Measurements from ENCODE around the gene LRRC43. TPM values are rescaled to one million over a fixed set of nuclear protein-coding genes. Genes with fewer than 3 reads are reported as not detected.

Gene LRRC43
- total RNA-seq, 1 experiment from 2014 or later, result 0.46 TPM

GRCh38 chr12:122206111-122206881 is 23.4 kb downstream of the LRRC43 start:
- no peaks in the 10 kb centered on the region for H3K9me3 ChIP-seq (ENCODE audit: control insufficient read depth, low read depth, low read length)
- H2AK5ac ChIP-seq (ENCODE audit: insufficient read length, low read length), result no peak overlapping the region
- H3K9me3 Mint-ChIP-seq, result no peaks in the 10 kb centered on the region
- no peak overlapping the region for H3T11ph ChIP-seq (ENCODE audit: low read length)
- H3K27me3 ChIP-seq (ENCODE audit: insufficient read depth, low read length), result peaks cover 4% of the 10 kb centered on the region; the same call in 1 of the 2 replicates
- no peak overlapping the region for H3K9ac ChIP-seq (ENCODE audit: extremely low read depth, insufficient read length, low read length)
- H3K27ac Mint-ChIP-seq, result no peak overlapping the region
- no peak overlapping the region for H3K14ac ChIP-seq (ENCODE audit: insufficient read depth, low read length)
- H4K5ac ChIP-seq (ENCODE audit: insufficient read length, low read depth, low read length), result no peak overlapping the region
- TF ChIP-seq, protein P1, sequence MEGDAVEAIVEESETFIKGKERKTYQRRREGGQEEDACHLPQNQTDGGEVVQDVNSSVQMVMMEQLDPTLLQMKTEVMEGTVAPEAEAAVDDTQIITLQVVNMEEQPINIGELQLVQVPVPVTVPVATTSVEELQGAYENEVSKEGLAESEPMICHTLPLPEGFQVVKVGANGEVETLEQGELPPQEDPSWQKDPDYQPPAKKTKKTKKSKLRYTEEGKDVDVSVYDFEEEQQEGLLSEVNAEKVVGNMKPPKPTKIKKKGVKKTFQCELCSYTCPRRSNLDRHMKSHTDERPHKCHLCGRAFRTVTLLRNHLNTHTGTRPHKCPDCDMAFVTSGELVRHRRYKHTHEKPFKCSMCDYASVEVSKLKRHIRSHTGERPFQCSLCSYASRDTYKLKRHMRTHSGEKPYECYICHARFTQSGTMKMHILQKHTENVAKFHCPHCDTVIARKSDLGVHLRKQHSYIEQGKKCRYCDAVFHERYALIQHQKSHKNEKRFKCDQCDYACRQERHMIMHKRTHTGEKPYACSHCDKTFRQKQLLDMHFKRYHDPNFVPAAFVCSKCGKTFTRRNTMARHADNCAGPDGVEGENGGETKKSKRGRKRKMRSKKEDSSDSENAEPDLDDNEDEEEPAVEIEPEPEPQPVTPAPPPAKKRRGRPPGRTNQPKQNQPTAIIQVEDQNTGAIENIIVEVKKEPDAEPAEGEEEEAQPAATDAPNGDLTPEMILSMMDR (conservative IDR thresholded peaks at IDR 0.05), result no peak
- H4K91ac ChIP-seq (ENCODE audit: insufficient read length, low read depth, low read length), result no peak overlapping the region
- H3K79me1 ChIP-seq (ENCODE audit: insufficient read depth, low read depth, low read length, poor library complexity, severe bottlenecking), result no peaks in the 10 kb centered on the region
- no peak overlapping the region for H3K4me2 ChIP-seq (ENCODE audit: insufficient read depth, insufficient read length, low read length)
- no peak overlapping the region for H2BK12ac ChIP-seq (ENCODE audit: insufficient read length, low read depth, low read length)
- H3K4me1 ChIP-seq (ENCODE audit: insufficient read depth, low read length), result no peaks in the 10 kb centered on the region; the same call in 1 of the 2 replicates
- no peak overlapping the region for H2BK15ac ChIP-seq (ENCODE audit: low read depth, low read length)
- H4K20me1 ChIP-seq (ENCODE audit: control insufficient read depth, insufficient read depth, insufficient read length), result no peaks in the 10 kb centered on the region
- peaks cover 25 to 30% of the 10 kb centered on the region in 2 experiments for H3K4me1 Mint-ChIP-seq
- H3K56ac ChIP-seq (ENCODE audit: insufficient read length, low read depth, low read length), result no peak overlapping the region
- no peak overlapping the region for H3K4me3 Mint-ChIP-seq
- no peak overlapping the region for H3K4ac ChIP-seq (ENCODE audit: low read depth, low read length)
- no peak for DNase-seq
- peaks cover 19 to 34% (median 29%) of the 10 kb centered on the region in 3 experiments; a peak in 6 of 7 replicates for H3K36me3 Mint-ChIP-seq (ENCODE audit: insufficient read depth in 1 of 3, low read depth in 3 of 3)
- H2BK20ac ChIP-seq (ENCODE audit: low read depth, low read length, poor library complexity, severe bottlenecking), result no peak overlapping the region
- no peak overlapping the region for H3K27ac ChIP-seq (ENCODE audit: insufficient read length, low read depth, low read length)
- H3K23ac ChIP-seq (ENCODE audit: insufficient read length, low read depth, low read length), result no peak overlapping the region
- no peak overlapping the region for H2BK5ac ChIP-seq (ENCODE audit: insufficient read length, low read length)
- no peak overlapping the region for H4K8ac ChIP-seq (replicated peaks; ENCODE audit: insufficient read length, low read depth, low read length)
- no peak overlapping the region for H2BK120ac ChIP-seq (ENCODE audit: low read depth, low read length, poor library complexity, severe bottlenecking)
- H3K27me3 Mint-ChIP-seq (ENCODE audit: low read depth), result peaks cover 43% of the 10 kb centered on the region
- H3K18ac ChIP-seq (ENCODE audit: insufficient read length, low read depth, low read length), result no peak overlapping the region
- no peak overlapping the region for H2AFZ ChIP-seq (ENCODE audit: low read length)
- no peaks in the 10 kb centered on the region for H3K79me2 ChIP-seq (ENCODE audit: insufficient read depth, low read length)
- H3K23me2 ChIP-seq (ENCODE audit: insufficient read length, low read depth, low read length, poor library complexity, severe bottlenecking), result peaks cover 7% of the 10 kb centered on the region
- no CpG with 5 or more reads among the region's 27 CpGs for WGBS (ENCODE audit: extremely low coverage, insufficient read length, low lambda C conversion rate)
